Lung (tissue), 12 donors: ENCODE results near the gene BEAN1. TPM values are rescaled to one million over a fixed set of nuclear protein-coding genes. Genes with fewer than 3 reads are reported as not detected.
A peak's percentile ranks its signal among the peaks of the same experiment; 100 is the strongest.

ENCODE experiments used
- ATAC-seq: fragments of 200-7000 bp; cut with Tn5 transposase; one replicate; pipeline ENCODE4 v1.9.1; 2020; ENCODE audit warnings: moderate number of reproducible peaks; ENCODE audit not compliant: insufficient read depth, low FRiP score
- DNase-seq, 3 donors: peaks; one replicate each; pipeline ENCODE4 v3.0.0-alpha.2; 2013 to 2017
- H3K27ac ChIP-seq, 2 donors: one replicate each; pipeline ENCODE4 v1.5.1; 2013; ENCODE audit warnings: mild to moderate bottlenecking in 2 of 2, moderate library complexity in 2 of 2, control low read depth in 1 of 2, inconsistent platforms in 1 of 2, low read depth in 1 of 2, low read length in 1 of 2
- H3K27me3 ChIP-seq, 3 donors: one replicate each; pipeline ENCODE4 v1.5.1; 2013; ENCODE audit warnings: low read length in 2 of 3; ENCODE audit not compliant: control insufficient read depth in 3 of 3, insufficient read depth in 3 of 3
- H3K36me3 ChIP-seq, 4 donors: one replicate each; pipeline ENCODE4 v1.5.1; 2013; ENCODE audit warnings: low read length in 4 of 4, mild to moderate bottlenecking in 1 of 4, moderate library complexity in 1 of 4; ENCODE audit not compliant: control insufficient read depth in 4 of 4, insufficient read depth in 4 of 4
- H3K4me1 ChIP-seq, 5 donors: one replicate each; pipeline ENCODE4 v1.5.1; 2013; ENCODE audit warnings: low read length in 5 of 5, mild to moderate bottlenecking in 2 of 5, moderate library complexity in 1 of 5; ENCODE audit not compliant: control insufficient read depth in 5 of 5, insufficient read depth in 5 of 5
- H3K4me3 ChIP-seq: one replicate; pipeline ENCODE4 v1.5.1; 2013; ENCODE audit warnings: mild to moderate bottlenecking, control low read depth, moderate library complexity
- H3K9ac ChIP-seq, 2 donors: one replicate each; pipeline ENCODE4 v1.5.1; 2013; ENCODE audit warnings: low read length in 2 of 2, control low read depth in 1 of 2; ENCODE audit not compliant: insufficient read depth in 1 of 2
- H3K9me3 ChIP-seq, 4 donors: one replicate each; pipeline ENCODE4 v1.5.1; 2013; ENCODE audit warnings: low read length in 3 of 4, mild to moderate bottlenecking in 1 of 4, moderate library complexity in 1 of 4; ENCODE audit not compliant: control insufficient read depth in 4 of 4, insufficient read depth in 3 of 4
- CTCF ChIP-seq: IDR thresholded peaks from 2 replicates; pipeline ENCODE4 v1.5.1; 2012; ENCODE audit warnings: mild to moderate bottlenecking; ENCODE audit errors: control extremely low read depth, extremely low read depth
- WGBS, 2 donors: extraction: QIAGEN DNeasy Blood & Tissue Kit; methylation state at CpG; one replicate each; pipeline ENCODE4 v1.1.7; 2013; 5-methylcytosine and 5-hydroxymethylcytosine counted together
- polyA plus RNA-seq, 2 donors: library from polyadenylated mRNA; stranded (reverse); fragments of 200-250 nt; gene quantifications; one replicate each; pipeline ENCODE4 v1.2.1, GENCODE V29; 2013
- total RNA-seq, 2 donors: library from RNA; depleted of rRNA in 1 of 2; stranded (reverse); fragments of >200 nt in 1 of 2; gene quantifications; one replicate each; pipeline ENCODE4 v1.2.1, GENCODE V29; 2014 to 2021
- donor health status: control.
- donor health status: control.
- donor health status: Bipolar disorder and iron deficiency.
- donor health status: healthy.
- donor health status: DM: yes; HTN: yes; CAD: no.

Gene BEAN1
- total and polyA plus RNA-seq, 4 donors, result 0.16 to 3.2 (median 0.25) TPM

GRCh38 chr16:66399031-66399430, 28.1 kb upstream of the BEAN1 start:
- peaks cover 0 to 8% (median 0%) of the 10 kb centered on the region in 5 donors for H3K4me1 ChIP-seq
- H3K36me3 ChIP-seq, result peaks cover 0 to 10% (median 0%) of the 10 kb centered on the region in 4 donors
- no peak overlapping the region for H3K4me3 ChIP-seq
- H3K9ac ChIP-seq, result no peak overlapping the region
- no peak overlapping the region for H3K27ac ChIP-seq
- ATAC-seq (no peak), DNase-seq (peak in 1 of 3 donors; percentile 40)
- WGBS, 2 donors, result 76% methylated on average over 3 of the region's 3 CpGs
- no peak for TF ChIP-seq CTCF
- peaks cover 0 to under 1% (median 0%) of the 10 kb centered on the region in 4 donors for H3K9me3 ChIP-seq
- no peaks in the 10 kb centered on the region for H3K27me3 ChIP-seq

- ATAC-seq (no peak), DNase-seq (peak; percentile 31 to 60 (median 56))
- H3K36me3 ChIP-seq, result peaks cover 0 to 10% (median 0%) of the 10 kb centered on the region in 4 donors
- H3K27ac ChIP-seq, result no peak overlapping the region
- no peak for TF ChIP-seq CTCF
- peaks cover 0 to 8% (median 0%) of the 10 kb centered on the region in 5 donors for H3K4me1 ChIP-seq
- WGBS, 2 donors, result 58 to 72% methylated on average over 3 of the region's 3 CpGs
- no peak overlapping the region for H3K4me3 ChIP-seq
- no peak overlapping the region for H3K9ac ChIP-seq
- H3K9me3 ChIP-seq, result peaks cover 0 to 3% (median 0%) of the 10 kb centered on the region in 4 donors
- H3K27me3 ChIP-seq, result peaks cover 0 to 2% (median 0%) of the 10 kb centered on the region in 3 donors
Measured at GRCh38 chr16:66399930-66400329, 27.2 kb upstream of the BEAN1 start.

- no peak overlapping the region for H3K4me3 ChIP-seq
- peaks cover 0 to 4% (median 0%) of the 10 kb centered on the region in 4 donors for H3K9me3 ChIP-seq
- peaks cover 0 to 10% (median 0%) of the 10 kb centered on the region in 4 donors for H3K36me3 ChIP-seq
- H3K27ac ChIP-seq, result no peak overlapping the region
- no peak overlapping the region for H3K9ac ChIP-seq
- ATAC-seq (no peak), DNase-seq (no peak)
- no peak for TF ChIP-seq CTCF
- H3K27me3 ChIP-seq, result peaks cover 0 to 4% (median 0%) of the 10 kb centered on the region in 3 donors
- peaks cover 0 to 8% (median 0%) of the 10 kb centered on the region in 5 donors for H3K4me1 ChIP-seq
- WGBS, 2 donors, result 87 to 91% methylated on average over 20 of the region's 20 CpGs
Measured at GRCh38 chr16:66400503-66401380, 26.4 kb upstream of the BEAN1 start.
